Vagina (tissue), 2 donors: ENCODE measurements around the gene HEATR3. TPM values are rescaled to one million over a fixed set of nuclear protein-coding genes. Genes with fewer than 3 reads are reported as not detected.

ENCODE experiments used
- DNase-seq, 2 donors: peaks; one replicate each; pipeline ENCODE4 v3.0.0-alpha.2; 2017; ENCODE audit errors: extremely low spot score in 2 of 2
- H3K27ac ChIP-seq: fragments of 200-600 bp; sonication (generic); one replicate; pipeline ENCODE4 v1.5.1; 2019
- H3K27me3 ChIP-seq: fragments of 200-600 bp; sonication (generic); one replicate; pipeline ENCODE4 v1.5.1; 2019
- H3K36me3 ChIP-seq, 2 donors: fragments of 200-600 bp; sonication (generic); one replicate each; pipeline ENCODE4 v1.5.1; 2017 to 2019
- H3K4me1 ChIP-seq: fragments of 200-600 bp; sonication (generic); one replicate; pipeline ENCODE4 v1.5.1; 2019
- H3K4me3 ChIP-seq, 2 donors: fragments of 200-600 bp; sonication (generic); 1 replicate in 1 of 2; 2 replicates in 1 of 2; pipeline ENCODE4 v1.5.1; 2016 to 2019
- H3K9me3 ChIP-seq: fragments of 200-600 bp; sonication (generic); one replicate; pipeline ENCODE4 v1.5.1; 2019
- CTCF ChIP-seq, 3 experiments: fragments of 450-650 bp in 2 of 3; fragments of 200-600 bp in 1 of 3; sonication (generic) in 1 of 3; IDR thresholded peaks; one replicate each; pipeline ENCODE4 v1.5.1; 2017 to 2019; ENCODE audit warnings: antibody characterized with exemption in 3 of 3, mild to moderate bottlenecking in 2 of 3, moderate library complexity in 2 of 3
- POLR2A ChIP-seq, 2 donors: fragments of 450-650 bp; IDR thresholded peaks; one replicate each; pipeline ENCODE4 v1.6.1; 2017; ENCODE audit warnings: antibody characterized with exemption in 2 of 2, mild to moderate bottlenecking in 2 of 2, moderate library complexity in 2 of 2
- POLR2AphosphoS5 ChIP-seq, 2 donors: sonication (generic); formaldehyde crosslinking; IDR thresholded peaks; one replicate each; pipeline ENCODE4 v1.9.0; 2017; ENCODE audit warnings: antibody characterized with exemption in 2 of 2, mild to moderate bottlenecking in 2 of 2, low read depth in 1 of 2; ENCODE audit not compliant: insufficient read depth in 1 of 2
- intact Hi-C: fragments of 100-400 bp; cut with DNase I; formaldehyde crosslinking; loops from one replicate; pipeline ENCODE4 v1.15.1; 2023
- total RNA-seq: library from RNA; depleted of rRNA; stranded (reverse); fragments of >200 nt; gene quantifications from one replicate; pipeline ENCODE4 v1.2.3, GENCODE V29; 2016

Gene HEATR3
- total RNA-seq, 1 donor from 2014 or later, result 16.5 TPM

- no peak overlapping the region for H3K4me3 ChIP-seq
- no peak for DNase-seq
- no peak overlapping the region for H3K27ac ChIP-seq
Measured at GRCh38 chr16:50024207-50024606, 41.6 kb upstream of the HEATR3 start.

GRCh38 chr16:50024684-50025536 is 40.9 kb upstream of the HEATR3 start, which contains the start of gene CNEP1R1:
TSS of gene CNEP1R1 (plus strand) at chr16:50025225. CDS start at chr16:50025316, 91 bp downstream.
- Histone ChIP-seq H3K4me1 (peaks cover 29% of the 10 kb centered on the region), H3K4me3 (peak within 1 kb of the TSS; percentile 99 to 100), H3K27ac (peak within 1 kb of the TSS; percentile 81), H3K27me3 (no peaks in the 10 kb centered on the region), H3K9me3 (no peaks in the 10 kb centered on the region), H3K36me3 (peaks cover 0 to 13% of the 10 kb centered on the region in 2 donors)
- DNase-seq, result peak in 1 of 2 donors; percentile 98
- intact Hi-C loops, result loop anchor here (10.0 kb wide), 1 partner anchor 200 kb away; no protein-coding TSS in a partner anchor
- peak; percentile 80 to 97 for TF ChIP-seq POLR2AphosphoS5 (IDR thresholded peaks at IDR 0.05; ENCODE audit: insufficient read depth in 1 of 2, low read depth in 1 of 2)
- TF ChIP-seq POLR2A (IDR thresholded peaks at IDR 0.05), result peak in 1 of 2 donors; percentile 30
- peak; percentile 98 to 100 (median 99) for TF ChIP-seq CTCF (IDR thresholded peaks at IDR 0.05)

More at GRCh38 chr16:50024207-50024606, 41.6 kb upstream of the HEATR3 start:
- Histone ChIP-seq H3K9me3 (no peaks in the 10 kb centered on the region), H3K27me3 (no peaks in the 10 kb centered on the region), H3K4me1 (peaks cover 29% of the 10 kb centered on the region), H3K36me3 (peaks cover 0 to 11% of the 10 kb centered on the region in 2 donors)
- no peak for TF ChIP-seq POLR2A (IDR thresholded peaks at IDR 0.05)
- TF ChIP-seq POLR2AphosphoS5 (IDR thresholded peaks at IDR 0.05; ENCODE audit: insufficient read depth in 1 of 2, low read depth in 1 of 2), result no peak
- TF ChIP-seq CTCF (IDR thresholded peaks at IDR 0.05), result no peak
- intact Hi-C loops, result loop anchor here (10.0 kb wide), 1 partner anchor 201 kb away; no protein-coding TSS in a partner anchor

DNA sequence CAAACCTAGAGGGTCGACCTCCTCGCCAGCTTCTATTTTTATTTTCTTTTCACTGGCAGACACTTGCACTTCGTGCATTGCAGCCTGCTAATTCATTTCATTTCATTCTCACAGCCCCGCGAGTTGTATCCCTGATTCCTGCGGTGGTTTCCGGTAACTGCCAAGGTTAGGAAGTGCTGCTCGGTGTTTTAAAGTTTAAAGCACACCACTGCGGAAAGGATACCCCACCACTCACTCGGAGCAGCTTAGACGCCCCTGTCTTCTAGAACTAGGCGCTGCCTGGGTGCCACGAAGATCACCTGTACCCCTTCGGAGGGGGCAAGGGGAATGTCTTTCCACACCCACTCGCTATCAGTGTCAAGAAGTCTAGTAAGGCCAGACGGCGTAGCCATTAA is 40.2 kb upstream of the HEATR3 start:
- DNase-seq, result no peak
- intact Hi-C loops, result loop anchor here (10.0 kb wide), 1 partner anchor 199 kb away; no protein-coding TSS in a partner anchor
- Histone ChIP-seq H3K27me3 (no peaks in the 10 kb centered on the region), H3K36me3 (peaks cover 0 to 18% of the 10 kb centered on the region in 2 donors), H3K4me1 (peaks cover 29% of the 10 kb centered on the region), H3K4me3 (peak overlapping the region; percentile 99 to 100), H3K27ac (peak overlapping the region; percentile 81), H3K9me3 (no peaks in the 10 kb centered on the region)
- TF ChIP-seq CTCF (IDR thresholded peaks at IDR 0.05), result no peak
- no peak for TF ChIP-seq POLR2AphosphoS5 (IDR thresholded peaks at IDR 0.05; ENCODE audit: insufficient read depth in 1 of 2, low read depth in 1 of 2)
- TF ChIP-seq POLR2A (IDR thresholded peaks at IDR 0.05), result no peak

GRCh38 chr16:50027829-50028228 is 37.9 kb upstream of the HEATR3 start:
- H3K4me1 ChIP-seq, result peaks cover 29% of the 10 kb centered on the region
- DNase-seq, result no peak
- no peak overlapping the region for H3K27ac ChIP-seq
- no peaks in the 10 kb centered on the region for H3K9me3 ChIP-seq
- no peaks in the 10 kb centered on the region for H3K27me3 ChIP-seq
- H3K4me3 ChIP-seq, result no peak overlapping the region
- no peak for TF ChIP-seq POLR2A (IDR thresholded peaks at IDR 0.05)
- no peak for TF ChIP-seq CTCF (IDR thresholded peaks at IDR 0.05)
- TF ChIP-seq POLR2AphosphoS5 (IDR thresholded peaks at IDR 0.05; ENCODE audit: insufficient read depth in 1 of 2, low read depth in 1 of 2), result no peak
- peaks cover 0 to 30% of the 10 kb centered on the region in 2 donors for H3K36me3 ChIP-seq
- intact Hi-C loops, result loop anchor here (10.0 kb wide), 1 partner anchor 197 kb away; no protein-coding TSS in a partner anchor
